ENCODE measurements around the gene PLXNB3.

PLXNB3 gene

DNA sequence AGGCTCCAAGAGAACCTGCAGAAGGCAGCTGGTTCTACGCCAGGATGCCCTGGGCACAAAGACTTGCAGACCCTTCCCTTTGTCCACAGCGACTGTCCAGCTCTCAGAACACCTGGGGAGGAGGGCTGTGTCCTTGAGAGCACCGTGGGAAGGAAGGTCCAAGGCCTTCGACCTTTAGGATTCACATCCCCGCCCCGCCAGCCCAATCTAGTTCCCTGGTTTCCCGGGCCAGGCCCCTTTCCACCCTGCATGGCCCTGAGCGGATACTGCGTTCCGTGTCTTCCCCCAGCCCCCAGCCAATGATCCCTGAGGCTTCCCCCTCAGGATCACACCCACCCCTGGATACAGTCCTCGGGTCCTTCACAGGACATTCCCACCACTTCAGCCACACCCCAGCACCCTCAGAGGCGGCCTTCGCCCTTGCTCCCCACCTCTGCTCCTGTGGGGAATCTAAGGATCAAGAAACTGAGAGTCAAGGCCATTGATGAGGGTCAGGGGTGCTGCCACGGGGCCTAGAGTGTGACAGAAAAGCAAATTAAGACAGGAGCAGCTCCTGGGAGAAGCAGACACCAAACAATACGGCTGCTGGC lies 30.3 kb upstream of the PLXNB3 start:
- no peak overlapping the region for H3K4me3 ChIP-seq (ENCODE audit: insufficient read depth, low read depth, low read length)

GRCh38 chrX:153734871-153735270 lies 29.2 kb upstream of the PLXNB3 start:
- Histone ChIP-seq H3K9me3 (ENCODE audit: control insufficient read depth, low read length) (no peaks in the 10 kb centered on the region), H3K36me3 (ENCODE audit: control insufficient read depth, insufficient read depth, low read length) (no peaks in the 10 kb centered on the region), H3K27ac (ENCODE audit: insufficient read depth, low read depth, low read length, poor library complexity, severe bottlenecking) (no peak overlapping the region), H3K4me1 (ENCODE audit: control insufficient read depth, insufficient read depth, low read length) (no peaks in the 10 kb centered on the region), H3K4me3 (ENCODE audit: insufficient read depth, low read depth, low read length) (no peak overlapping the region), H3K27me3 (ENCODE audit: control insufficient read depth, insufficient read depth, low read length, poor library complexity, severe bottlenecking) (no peaks in the 10 kb centered on the region)
- 90 to 100% methylated on average over 2 of the region's 2 CpGs for WGBS, 2 experiments

More for the DNA sequence above, 30.3 kb upstream of the PLXNB3 start:
- Histone ChIP-seq H3K36me3 (ENCODE audit: control insufficient read depth, insufficient read depth, low read length) (no peaks in the 10 kb centered on the region), H3K4me1 (ENCODE audit: control insufficient read depth, insufficient read depth, low read length) (no peaks in the 10 kb centered on the region), H3K27ac (ENCODE audit: insufficient read depth, low read depth, low read length, poor library complexity, severe bottlenecking) (no peak overlapping the region), H3K27me3 (ENCODE audit: control insufficient read depth, insufficient read depth, low read length, poor library complexity, severe bottlenecking) (no peaks in the 10 kb centered on the region), H3K9me3 (ENCODE audit: control insufficient read depth, low read length) (no peaks in the 10 kb centered on the region)
- 95% methylated on average over 14 to 15 of the region's 15 CpGs for WGBS, 2 experiments

DNA sequence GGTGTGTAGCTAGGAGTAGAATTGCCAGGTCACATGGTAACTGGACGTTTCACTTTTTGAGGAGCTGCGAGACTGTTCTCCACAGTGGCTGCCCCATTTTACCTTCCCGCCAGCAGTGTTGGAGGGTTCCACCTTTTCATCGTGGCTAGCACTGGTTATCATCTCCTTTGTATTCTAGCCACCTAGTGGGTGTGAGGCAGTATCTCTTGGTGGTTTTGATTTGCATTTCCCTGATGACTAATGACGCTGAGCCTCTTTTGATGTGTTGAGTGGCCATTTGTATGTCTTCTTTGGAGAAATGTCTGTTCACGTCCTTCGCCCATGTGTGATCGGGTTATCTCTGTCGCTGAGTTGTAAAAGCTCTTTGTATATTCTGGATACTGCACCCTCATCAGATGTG lies 28.8 kb upstream of the PLXNB3 start:
- Histone ChIP-seq H3K4me1 (ENCODE audit: control insufficient read depth, insufficient read depth, low read length) (no peaks in the 10 kb centered on the region), H3K27ac (ENCODE audit: insufficient read depth, low read depth, low read length, poor library complexity, severe bottlenecking) (no peak overlapping the region), H3K9me3 (ENCODE audit: control insufficient read depth, low read length) (no peaks in the 10 kb centered on the region), H3K36me3 (ENCODE audit: control insufficient read depth, insufficient read depth, low read length) (no peaks in the 10 kb centered on the region), H3K27me3 (ENCODE audit: control insufficient read depth, insufficient read depth, low read length, poor library complexity, severe bottlenecking) (no peaks in the 10 kb centered on the region), H3K4me3 (ENCODE audit: insufficient read depth, low read depth, low read length) (no peak overlapping the region)
- 59 to 71% methylated on average over 9 of the region's 9 CpGs for WGBS, 2 experiments

GRCh38 chrX:153736071-153736820 lies 27.8 kb upstream of the PLXNB3 start:
- H3K4me3 ChIP-seq (ENCODE audit: insufficient read depth, low read depth, low read length): no peak overlapping the region
- no peak overlapping the region for H3K27ac ChIP-seq (ENCODE audit: insufficient read depth, low read depth, low read length, poor library complexity, severe bottlenecking)
- no peaks in the 10 kb centered on the region for H3K27me3 ChIP-seq (ENCODE audit: control insufficient read depth, insufficient read depth, low read length, poor library complexity, severe bottlenecking)
- WGBS, 2 experiments: 75 to 76% methylated on average over 28 to 30 of the region's 30 CpGs
- no peaks in the 10 kb centered on the region for H3K9me3 ChIP-seq (ENCODE audit: control insufficient read depth, low read length)
- no peaks in the 10 kb centered on the region for H3K4me1 ChIP-seq (ENCODE audit: control insufficient read depth, insufficient read depth, low read length)
- no peaks in the 10 kb centered on the region for H3K36me3 ChIP-seq (ENCODE audit: control insufficient read depth, insufficient read depth, low read length)

- H3K4me1 ChIP-seq (ENCODE audit: control insufficient read depth, insufficient read depth, low read length): no peaks in the 10 kb centered on the region
- no peaks in the 10 kb centered on the region for H3K9me3 ChIP-seq (ENCODE audit: control insufficient read depth, low read length)
- H3K36me3 ChIP-seq (ENCODE audit: control insufficient read depth, insufficient read depth, low read length): no peaks in the 10 kb centered on the region
- no peak overlapping the region for H3K4me3 ChIP-seq (ENCODE audit: insufficient read depth, low read depth, low read length)
- H3K27ac ChIP-seq (ENCODE audit: insufficient read depth, low read depth, low read length, poor library complexity, severe bottlenecking): no peak overlapping the region
- no peaks in the 10 kb centered on the region for H3K27me3 ChIP-seq (ENCODE audit: control insufficient read depth, insufficient read depth, low read length, poor library complexity, severe bottlenecking)
- WGBS, 2 experiments: 94% methylated on average over 15 of the region's 15 CpGs
Observed at GRCh38 chrX:153736871-153737441, 27.1 kb upstream of the PLXNB3 start.

- no peaks in the 10 kb centered on the region for H3K9me3 ChIP-seq (ENCODE audit: control insufficient read depth, low read length)
- no peak overlapping the region for H3K27ac ChIP-seq (ENCODE audit: insufficient read depth, low read depth, low read length, poor library complexity, severe bottlenecking)
- no peak overlapping the region for H3K4me3 ChIP-seq (ENCODE audit: insufficient read depth, low read depth, low read length)
- no peaks in the 10 kb centered on the region for H3K27me3 ChIP-seq (ENCODE audit: control insufficient read depth, insufficient read depth, low read length, poor library complexity, severe bottlenecking)
- H3K36me3 ChIP-seq (ENCODE audit: control insufficient read depth, insufficient read depth, low read length): no peaks in the 10 kb centered on the region
- no peaks in the 10 kb centered on the region for H3K4me1 ChIP-seq (ENCODE audit: control insufficient read depth, insufficient read depth, low read length)
- WGBS, 2 experiments: 90 to 94% methylated on average over 27 of the region's 27 CpGs
Observed at GRCh38 chrX:153738056-153738605, 25.9 kb upstream of the PLXNB3 start.

GRCh38 chrX:153739754-153740486 lies 24.1 kb upstream of the PLXNB3 start:
- no peaks in the 10 kb centered on the region for H3K27me3 ChIP-seq (ENCODE audit: control insufficient read depth, insufficient read depth, low read length, poor library complexity, severe bottlenecking)
- H3K9me3 ChIP-seq (ENCODE audit: control insufficient read depth, low read length): no peaks in the 10 kb centered on the region
- no peaks in the 10 kb centered on the region for H3K36me3 ChIP-seq (ENCODE audit: control insufficient read depth, insufficient read depth, low read length)
- 94 to 95% methylated on average over 29 of the region's 29 CpGs for WGBS, 2 experiments
- no peak overlapping the region for H3K4me3 ChIP-seq (ENCODE audit: insufficient read depth, low read depth, low read length)
- H3K27ac ChIP-seq (ENCODE audit: insufficient read depth, low read depth, low read length, poor library complexity, severe bottlenecking): no peak overlapping the region
- no peaks in the 10 kb centered on the region for H3K4me1 ChIP-seq (ENCODE audit: control insufficient read depth, insufficient read depth, low read length)

GRCh38 chrX:153740631-153741222 lies 23.3 kb upstream of the PLXNB3 start:
- H3K27me3 ChIP-seq (ENCODE audit: control insufficient read depth, insufficient read depth, low read length, poor library complexity, severe bottlenecking): no peaks in the 10 kb centered on the region
- H3K4me3 ChIP-seq (ENCODE audit: insufficient read depth, low read depth, low read length): no peak overlapping the region
- WGBS, 2 experiments: 95 to 96% methylated on average over 16 of the region's 16 CpGs
- no peaks in the 10 kb centered on the region for H3K36me3 ChIP-seq (ENCODE audit: control insufficient read depth, insufficient read depth, low read length)
- H3K9me3 ChIP-seq (ENCODE audit: control insufficient read depth, low read length): no peaks in the 10 kb centered on the region
- H3K4me1 ChIP-seq (ENCODE audit: control insufficient read depth, insufficient read depth, low read length): no peaks in the 10 kb centered on the region
- H3K27ac ChIP-seq (ENCODE audit: insufficient read depth, low read depth, low read length, poor library complexity, severe bottlenecking): no peak overlapping the region

DNA sequence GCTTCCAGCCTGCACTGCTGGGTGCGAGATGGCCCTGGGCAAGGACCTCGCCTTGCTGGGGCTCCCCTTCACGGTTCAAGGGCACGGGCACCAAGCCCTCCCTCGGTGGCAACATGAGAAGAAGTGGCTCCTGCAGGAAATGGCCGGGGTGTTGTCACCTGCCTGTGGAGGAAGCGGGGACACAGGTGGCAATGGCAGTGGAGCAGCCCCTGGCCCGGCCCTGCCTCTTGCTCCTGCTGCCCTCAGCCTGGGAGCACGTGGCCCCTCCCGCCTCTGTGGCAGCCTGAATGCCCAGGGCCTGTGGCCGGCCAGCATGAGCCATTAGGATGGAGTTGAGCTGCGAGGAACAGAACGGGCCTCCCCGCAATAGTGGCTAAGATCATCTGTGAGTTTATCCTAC lies 22.6 kb upstream of the PLXNB3 start:
- H3K4me1 ChIP-seq (ENCODE audit: control insufficient read depth, insufficient read depth, low read length): no peaks in the 10 kb centered on the region
- H3K9me3 ChIP-seq (ENCODE audit: control insufficient read depth, low read length): no peaks in the 10 kb centered on the region
- H3K36me3 ChIP-seq (ENCODE audit: control insufficient read depth, insufficient read depth, low read length): no peaks in the 10 kb centered on the region
- no peak overlapping the region for H3K27ac ChIP-seq (ENCODE audit: insufficient read depth, low read depth, low read length, poor library complexity, severe bottlenecking)
- WGBS, 2 experiments: 94 to 95% methylated on average over 14 of the region's 14 CpGs
- H3K4me3 ChIP-seq (ENCODE audit: insufficient read depth, low read depth, low read length): no peak overlapping the region
- no peaks in the 10 kb centered on the region for H3K27me3 ChIP-seq (ENCODE audit: control insufficient read depth, insufficient read depth, low read length, poor library complexity, severe bottlenecking)
